MM.1S (cell line): ENCODE results near the gene XPNPEP2.

ENCODE experiments used
- EZH2 ChIP-seq: fragments of 300-600 bp; sonication (generic); optimal IDR thresholded peaks from 2 replicates; pipeline ENCODE3; 2017; ENCODE audit warnings: low read depth, mild to moderate bottlenecking, antibody characterized with exemption, low read length, mixed read lengths
- EZH2phosphoT487 ChIP-seq: fragments of 300-600 bp; sonication (generic); IDR thresholded peaks from 2 replicates; pipeline ENCODE4 v1.6.1; 2018; ENCODE audit warnings: antibody characterized with exemption, low read length
- TF ChIP-seq, protein P1 (sequence below): fragments of 300-600 bp; sonication (generic); IDR thresholded peaks from 2 replicates; pipeline ENCODE4 v1.5.1; 2016; ENCODE audit warnings: antibody characterized with exemption, low read length, mixed read lengths

DNA sequence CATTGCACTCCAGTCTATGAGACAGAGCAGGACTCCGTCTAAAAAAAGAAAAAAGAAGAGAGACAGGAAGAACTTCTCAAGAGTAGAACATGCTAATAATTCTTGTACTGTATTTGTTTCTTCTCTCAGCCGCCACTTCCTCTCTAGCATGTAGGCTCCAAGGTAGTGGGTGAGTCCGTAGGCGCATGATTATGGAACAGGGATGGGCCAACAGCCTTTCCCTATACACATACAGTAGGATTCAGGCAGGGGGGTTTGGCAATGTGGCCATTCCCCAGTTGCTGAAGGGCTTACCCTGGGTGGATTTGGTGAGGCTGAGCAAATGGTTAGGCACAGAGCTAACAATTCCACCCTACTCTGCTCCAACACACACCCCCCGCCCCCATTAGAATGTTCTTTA is 49.0 kb upstream of the XPNPEP2 start:
- TF ChIP-seq, protein P1, sequence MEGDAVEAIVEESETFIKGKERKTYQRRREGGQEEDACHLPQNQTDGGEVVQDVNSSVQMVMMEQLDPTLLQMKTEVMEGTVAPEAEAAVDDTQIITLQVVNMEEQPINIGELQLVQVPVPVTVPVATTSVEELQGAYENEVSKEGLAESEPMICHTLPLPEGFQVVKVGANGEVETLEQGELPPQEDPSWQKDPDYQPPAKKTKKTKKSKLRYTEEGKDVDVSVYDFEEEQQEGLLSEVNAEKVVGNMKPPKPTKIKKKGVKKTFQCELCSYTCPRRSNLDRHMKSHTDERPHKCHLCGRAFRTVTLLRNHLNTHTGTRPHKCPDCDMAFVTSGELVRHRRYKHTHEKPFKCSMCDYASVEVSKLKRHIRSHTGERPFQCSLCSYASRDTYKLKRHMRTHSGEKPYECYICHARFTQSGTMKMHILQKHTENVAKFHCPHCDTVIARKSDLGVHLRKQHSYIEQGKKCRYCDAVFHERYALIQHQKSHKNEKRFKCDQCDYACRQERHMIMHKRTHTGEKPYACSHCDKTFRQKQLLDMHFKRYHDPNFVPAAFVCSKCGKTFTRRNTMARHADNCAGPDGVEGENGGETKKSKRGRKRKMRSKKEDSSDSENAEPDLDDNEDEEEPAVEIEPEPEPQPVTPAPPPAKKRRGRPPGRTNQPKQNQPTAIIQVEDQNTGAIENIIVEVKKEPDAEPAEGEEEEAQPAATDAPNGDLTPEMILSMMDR: no peak
- TF ChIP-seq EZH2: no peak
- TF ChIP-seq EZH2phosphoT487: no peak
